Rectal smooth muscle tissue (tissue), 1 donor: ENCODE measurements around the gene PPP6R3.

Experiments used
- H3K27ac ChIP-seq: one replicate; pipeline ENCODE4 v1.7.0; 2013; ENCODE audit warnings: low read depth, low read length, inconsistent platforms
- H3K27me3 ChIP-seq: one replicate; pipeline ENCODE4 v1.7.0; 2013; ENCODE audit warnings: low read length; ENCODE audit not compliant: control insufficient read depth, insufficient read depth
- H3K36me3 ChIP-seq: one replicate; pipeline ENCODE4 v1.7.0; 2013; ENCODE audit warnings: low read length; ENCODE audit not compliant: control insufficient read depth, insufficient read depth
- H3K4me1 ChIP-seq: one replicate; pipeline ENCODE4 v1.7.0; 2013; ENCODE audit warnings: low read length; ENCODE audit not compliant: control insufficient read depth, insufficient read depth
- H3K4me3 ChIP-seq: one replicate; pipeline ENCODE4 v1.7.0; 2013; ENCODE audit warnings: low read length
- H3K9ac ChIP-seq: one replicate; pipeline ENCODE4 v1.7.0; 2013; ENCODE audit warnings: low read length

PPP6R3 gene

GRCh38 chr11:68567553-68567952 lies 107.0 kb downstream of the PPP6R3 start:
- Histone ChIP-seq H3K4me3 (no peak overlapping the region), H3K27me3 (no peaks in the 10 kb centered on the region), H3K36me3 (peaks cover 27% of the 10 kb centered on the region), H3K9ac (no peak overlapping the region), H3K27ac (no peak overlapping the region), H3K4me1 (no peaks in the 10 kb centered on the region)

DNA sequence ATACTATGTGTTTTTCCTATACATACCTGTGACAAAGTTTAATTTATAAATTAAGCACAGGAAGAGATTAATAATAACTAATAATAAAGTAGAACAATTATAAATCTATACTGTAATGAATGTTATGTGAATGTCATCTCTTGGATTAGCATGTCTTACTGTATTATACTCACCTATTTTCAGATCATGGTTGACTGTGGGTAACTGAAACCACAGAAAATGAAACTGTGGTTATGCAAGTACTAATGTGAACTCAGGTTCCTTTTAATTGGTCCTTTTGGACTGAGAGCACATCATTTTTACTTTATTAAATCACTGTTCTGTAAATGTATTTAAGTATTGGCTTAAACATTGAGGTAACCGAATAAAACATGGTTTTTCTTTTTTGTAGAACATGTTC lies 108.8 kb downstream of the PPP6R3 start:
- H3K4me1 ChIP-seq = peaks cover 2% of the 10 kb centered on the region
- no peak overlapping the region for H3K27ac ChIP-seq
- H3K4me3 ChIP-seq = no peak overlapping the region
- no peak overlapping the region for H3K9ac ChIP-seq
- H3K27me3 ChIP-seq = no peaks in the 10 kb centered on the region
- peaks cover 24% of the 10 kb centered on the region for H3K36me3 ChIP-seq

DNA sequence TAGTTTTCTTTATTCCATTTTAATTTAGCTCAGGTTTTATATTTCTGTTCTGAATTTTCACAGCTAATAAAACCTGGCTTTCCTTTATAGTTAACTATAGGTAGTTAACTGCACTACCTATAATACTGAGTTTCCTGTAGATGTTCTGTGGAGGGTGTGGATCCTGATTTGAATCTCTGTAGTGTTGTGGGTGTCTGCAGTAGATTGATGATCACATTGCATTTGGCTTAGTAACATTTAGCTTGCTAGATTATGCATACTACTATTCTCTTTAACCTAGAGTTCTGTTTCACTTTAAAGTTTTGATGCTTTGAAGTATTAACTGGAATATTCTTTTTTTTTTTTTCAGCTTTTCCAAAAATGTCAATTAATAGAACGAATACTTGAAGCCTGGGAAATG lies 110.1 kb downstream of the PPP6R3 start:
- no peak overlapping the region for H3K4me3 ChIP-seq
- H3K27ac ChIP-seq = no peak overlapping the region
- H3K36me3 ChIP-seq = peaks cover 22% of the 10 kb centered on the region
- H3K4me1 ChIP-seq = peaks cover 5% of the 10 kb centered on the region
- H3K9ac ChIP-seq = no peak overlapping the region
- H3K27me3 ChIP-seq = no peaks in the 10 kb centered on the region

DNA sequence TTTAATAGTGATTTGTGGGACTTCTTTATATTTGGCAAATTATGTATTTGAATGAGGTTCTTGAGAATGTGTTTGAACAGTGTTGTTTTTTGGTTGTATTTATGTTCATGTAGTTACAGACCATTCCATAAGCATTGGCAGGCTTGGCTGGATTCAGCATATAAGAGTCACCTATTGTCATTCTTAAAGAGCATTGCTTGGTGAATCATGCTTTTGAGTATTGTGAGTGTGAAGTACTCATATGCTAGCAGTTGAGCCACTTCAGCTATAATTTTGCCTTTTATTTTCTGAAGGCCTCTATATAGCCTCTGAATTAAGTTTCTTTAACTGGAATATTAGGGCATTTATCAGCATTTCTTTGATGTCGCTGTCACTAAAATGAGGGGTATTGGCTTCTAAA lies 113.8 kb downstream of the PPP6R3 start:
- H3K36me3 ChIP-seq = peaks cover 31% of the 10 kb centered on the region

GRCh38 chr11:68575025-68575665 lies 114.6 kb downstream of the PPP6R3 start:
- H3K36me3 ChIP-seq = peaks cover 35% of the 10 kb centered on the region

More for the DNA sequence above, 113.8 kb downstream of the PPP6R3 start:
- H3K27ac ChIP-seq = no peak overlapping the region
- peaks cover 5% of the 10 kb centered on the region for H3K4me1 ChIP-seq
- no peak overlapping the region for H3K4me3 ChIP-seq
- no peaks in the 10 kb centered on the region for H3K27me3 ChIP-seq
- no peak overlapping the region for H3K9ac ChIP-seq

DNA sequence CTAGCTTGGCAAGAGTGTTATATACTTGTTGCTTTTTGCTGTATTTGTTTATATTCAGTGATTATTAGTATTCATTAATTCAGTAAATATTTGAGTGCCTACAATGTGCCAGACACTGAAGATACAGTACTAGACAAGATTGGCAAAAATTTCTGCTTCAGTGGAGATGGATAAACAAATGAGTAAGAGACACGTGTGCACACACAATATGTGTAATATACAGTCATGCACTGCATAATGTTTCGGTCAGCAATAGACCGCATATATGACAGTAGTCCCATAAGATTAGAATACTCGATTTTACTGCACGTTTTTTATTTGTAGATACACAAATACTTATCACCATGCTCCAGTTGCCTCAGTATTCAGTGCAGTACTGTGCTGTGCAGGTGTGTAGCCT lies 118.9 kb downstream of the PPP6R3 start:
- Histone ChIP-seq H3K4me3 (no peak overlapping the region), H3K4me1 (peaks cover 3% of the 10 kb centered on the region), H3K27ac (no peak overlapping the region), H3K27me3 (no peaks in the 10 kb centered on the region), H3K36me3 (peaks cover 24% of the 10 kb centered on the region), H3K9ac (no peak overlapping the region)

More at GRCh38 chr11:68575025-68575665, 114.6 kb downstream of the PPP6R3 start:
- Histone ChIP-seq H3K4me3 (no peak overlapping the region), H3K27me3 (no peaks in the 10 kb centered on the region), H3K27ac (no peak overlapping the region), H3K4me1 (peaks cover 5% of the 10 kb centered on the region), H3K9ac (no peak overlapping the region)

- Histone ChIP-seq H3K27ac (no peak overlapping the region), H3K4me3 (no peak overlapping the region), H3K9ac (no peak overlapping the region), H3K36me3 (peaks cover 22% of the 10 kb centered on the region), H3K27me3 (no peaks in the 10 kb centered on the region), H3K4me1 (no peaks in the 10 kb centered on the region)
Observed at GRCh38 chr11:68581439-68581838, 120.9 kb downstream of the PPP6R3 start.

DNA sequence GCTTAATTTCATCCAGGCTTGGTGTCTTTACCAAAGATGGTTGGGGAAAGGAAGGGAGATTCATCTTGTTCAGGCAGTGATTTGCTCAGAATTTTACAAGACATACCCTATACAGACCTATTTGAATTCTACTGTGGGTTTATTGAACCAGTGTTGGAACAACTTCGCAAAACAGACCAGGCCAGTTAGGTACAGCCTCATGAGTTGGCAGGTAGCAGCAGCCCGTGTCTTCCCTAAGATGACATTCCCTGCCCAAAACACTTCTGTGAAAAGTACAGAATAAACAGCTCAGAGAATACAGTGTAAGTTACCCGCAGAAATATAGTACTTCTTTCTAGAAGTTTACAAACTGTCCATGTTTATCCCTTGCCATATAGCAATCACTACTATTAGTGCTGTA lies 121.3 kb downstream of the PPP6R3 start:
- no peaks in the 10 kb centered on the region for H3K4me1 ChIP-seq
- no peak overlapping the region for H3K27ac ChIP-seq
- H3K27me3 ChIP-seq = no peaks in the 10 kb centered on the region
- H3K4me3 ChIP-seq = no peak overlapping the region
- H3K9ac ChIP-seq = no peak overlapping the region
- peaks cover 22% of the 10 kb centered on the region for H3K36me3 ChIP-seq

- H3K4me3 ChIP-seq = no peak overlapping the region
- H3K36me3 ChIP-seq = peaks cover 22% of the 10 kb centered on the region
- H3K27me3 ChIP-seq = no peaks in the 10 kb centered on the region
- no peaks in the 10 kb centered on the region for H3K4me1 ChIP-seq
- no peak overlapping the region for H3K27ac ChIP-seq
- H3K9ac ChIP-seq = no peak overlapping the region
Observed at GRCh38 chr11:68582416-68583040, 122.0 kb downstream of the PPP6R3 start.

DNA sequence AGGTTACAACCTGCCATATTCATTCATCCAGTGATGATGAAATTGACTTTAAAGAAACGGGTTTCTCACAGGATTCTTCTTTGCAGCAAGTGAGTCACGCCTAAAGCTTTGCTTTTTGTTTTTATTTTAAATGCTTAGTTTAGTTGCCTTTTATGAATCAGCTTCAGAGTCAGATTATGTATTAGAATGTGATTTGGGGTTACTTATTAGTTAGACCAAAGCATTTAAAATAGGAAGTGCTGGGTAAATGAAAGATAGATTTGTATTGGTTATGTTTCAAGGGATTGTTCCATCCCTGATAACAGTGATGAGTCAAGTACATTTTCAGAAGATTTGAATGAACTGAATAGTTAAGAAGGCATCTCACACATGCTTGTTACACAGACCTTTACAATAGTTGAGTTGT lies 122.5 kb downstream of the PPP6R3 start:
- Histone ChIP-seq H3K27me3 (no peaks in the 10 kb centered on the region), H3K27ac (no peak overlapping the region), H3K4me1 (no peaks in the 10 kb centered on the region), H3K9ac (no peak overlapping the region), H3K36me3 (peaks cover 26% of the 10 kb centered on the region), H3K4me3 (no peak overlapping the region)

GRCh38 chr11:68584097-68584496 lies 123.5 kb downstream of the PPP6R3 start:
- Histone ChIP-seq H3K4me3 (no peak overlapping the region), H3K36me3 (peaks cover 20% of the 10 kb centered on the region), H3K4me1 (no peaks in the 10 kb centered on the region), H3K27me3 (no peaks in the 10 kb centered on the region), H3K27ac (no peak overlapping the region), H3K9ac (no peak overlapping the region)

GRCh38 chr11:68584991-68585524 lies 124.5 kb downstream of the PPP6R3 start:
- no peak overlapping the region for H3K4me3 ChIP-seq
- peaks cover 3% of the 10 kb centered on the region for H3K4me1 ChIP-seq
- H3K27ac ChIP-seq = no peak overlapping the region
- H3K27me3 ChIP-seq = no peaks in the 10 kb centered on the region
- no peak overlapping the region for H3K9ac ChIP-seq
- H3K36me3 ChIP-seq = peaks cover 18% of the 10 kb centered on the region
